ENCODE results near the gene VWA5B1.

The VWA5B1 gene

GRCh38 chr1:20311289-20311688 lies 20.6 kb downstream of the VWA5B1 start:
- Histone ChIP-seq H3K4me1 (ENCODE audit: control insufficient read depth, insufficient read depth, low read length) (no peaks in the 10 kb centered on the region), H3K36me3 (ENCODE audit: control insufficient read depth, insufficient read depth, low read length) (no peaks in the 10 kb centered on the region), H3K27me3 (ENCODE audit: control insufficient read depth, insufficient read depth, low read length) (peaks cover 7% of the 10 kb centered on the region; the same call in 1 of the 2 replicates)

GRCh38 chr1:20312310-20312709 lies 21.6 kb downstream of the VWA5B1 start:
- no peaks in the 10 kb centered on the region for H3K36me3 ChIP-seq (ENCODE audit: control insufficient read depth, insufficient read depth, low read length)
- no peaks in the 10 kb centered on the region for H3K9me3 ChIP-seq (ENCODE audit: control insufficient read depth, insufficient read depth, low read depth, low read length)
- H3K27me3 ChIP-seq (ENCODE audit: control insufficient read depth, insufficient read depth, low read length): peaks cover 7% of the 10 kb centered on the region; the same call in 1 of the 2 replicates
- no peak overlapping the region for H3K27ac ChIP-seq (ENCODE audit: low read depth, low read length)
- H3K4me3 ChIP-seq (ENCODE audit: low read depth, low read length): no peak overlapping the region
- no peaks in the 10 kb centered on the region for H3K4me1 ChIP-seq (ENCODE audit: control insufficient read depth, insufficient read depth, low read length)
- H3K9ac ChIP-seq (ENCODE audit: low read length): no peak overlapping the region

More at GRCh38 chr1:20311289-20311688, 20.6 kb downstream of the VWA5B1 start:
- Histone ChIP-seq H3K27ac (ENCODE audit: low read depth, low read length) (no peak overlapping the region), H3K9ac (ENCODE audit: low read length) (no peak overlapping the region), H3K4me3 (ENCODE audit: low read depth, low read length) (no peak overlapping the region), H3K9me3 (ENCODE audit: control insufficient read depth, insufficient read depth, low read depth, low read length) (no peaks in the 10 kb centered on the region)

- Histone ChIP-seq H3K36me3 (ENCODE audit: control insufficient read depth, insufficient read depth, low read length) (no peaks in the 10 kb centered on the region), H3K9me3 (ENCODE audit: control insufficient read depth, insufficient read depth, low read depth, low read length) (no peaks in the 10 kb centered on the region), H3K4me3 (ENCODE audit: low read depth, low read length) (no peak overlapping the region), H3K4me1 (ENCODE audit: control insufficient read depth, insufficient read depth, low read length) (no peaks in the 10 kb centered on the region), H3K9ac (ENCODE audit: low read length) (no peak overlapping the region), H3K27ac (ENCODE audit: low read depth, low read length) (no peak overlapping the region), H3K27me3 (ENCODE audit: control insufficient read depth, insufficient read depth, low read length) (peaks cover 7% of the 10 kb centered on the region; the same call in 1 of the 2 replicates)
Observed at GRCh38 chr1:20312818-20313217, 22.1 kb downstream of the VWA5B1 start.

GRCh38 chr1:20317471-20317870 lies 26.8 kb downstream of the VWA5B1 start:
- Histone ChIP-seq H3K9ac (ENCODE audit: low read length) (no peak overlapping the region), H3K36me3 (ENCODE audit: control insufficient read depth, insufficient read depth, low read length) (no peaks in the 10 kb centered on the region), H3K4me3 (ENCODE audit: low read depth, low read length) (no peak overlapping the region), H3K4me1 (ENCODE audit: control insufficient read depth, insufficient read depth, low read length) (no peaks in the 10 kb centered on the region), H3K27me3 (ENCODE audit: control insufficient read depth, insufficient read depth, low read length) (peaks cover 10% of the 10 kb centered on the region; the same call in 1 of the 2 replicates), H3K9me3 (ENCODE audit: control insufficient read depth, insufficient read depth, low read depth, low read length) (no peaks in the 10 kb centered on the region), H3K27ac (ENCODE audit: low read depth, low read length) (no peak overlapping the region)

GRCh38 chr1:20318521-20318920 lies 27.8 kb downstream of the VWA5B1 start:
- Histone ChIP-seq H3K4me3 (ENCODE audit: low read depth, low read length) (no peak overlapping the region), H3K27ac (ENCODE audit: low read depth, low read length) (no peak overlapping the region), H3K4me1 (ENCODE audit: control insufficient read depth, insufficient read depth, low read length) (no peaks in the 10 kb centered on the region), H3K36me3 (ENCODE audit: control insufficient read depth, insufficient read depth, low read length) (no peaks in the 10 kb centered on the region), H3K9ac (ENCODE audit: low read length) (no peak overlapping the region), H3K27me3 (ENCODE audit: control insufficient read depth, insufficient read depth, low read length) (peaks cover 7% of the 10 kb centered on the region; the same call in 1 of the 2 replicates), H3K9me3 (ENCODE audit: control insufficient read depth, insufficient read depth, low read depth, low read length) (no peaks in the 10 kb centered on the region)

GRCh38 chr1:20318971-20319370 lies 28.3 kb downstream of the VWA5B1 start:
- H3K27ac ChIP-seq (ENCODE audit: low read depth, low read length): no peak overlapping the region
- no peaks in the 10 kb centered on the region for H3K36me3 ChIP-seq (ENCODE audit: control insufficient read depth, insufficient read depth, low read length)
- no peak overlapping the region for H3K9ac ChIP-seq (ENCODE audit: low read length)
- no peak overlapping the region for H3K4me3 ChIP-seq (ENCODE audit: low read depth, low read length)
- no peaks in the 10 kb centered on the region for H3K4me1 ChIP-seq (ENCODE audit: control insufficient read depth, insufficient read depth, low read length)
- H3K27me3 ChIP-seq (ENCODE audit: control insufficient read depth, insufficient read depth, low read length): peaks cover 3% of the 10 kb centered on the region; the same call in 1 of the 2 replicates
- no peaks in the 10 kb centered on the region for H3K9me3 ChIP-seq (ENCODE audit: control insufficient read depth, insufficient read depth, low read depth, low read length)

GRCh38 chr1:20319456-20320220 lies 29.0 kb downstream of the VWA5B1 start:
- no peak overlapping the region for H3K27ac ChIP-seq (ENCODE audit: low read depth, low read length)
- no peaks in the 10 kb centered on the region for H3K9me3 ChIP-seq (ENCODE audit: control insufficient read depth, insufficient read depth, low read depth, low read length)
- H3K4me3 ChIP-seq (ENCODE audit: low read depth, low read length): no peak overlapping the region
- peaks cover 4% of the 10 kb centered on the region; the same call in 1 of the 2 replicates for H3K27me3 ChIP-seq (ENCODE audit: control insufficient read depth, insufficient read depth, low read length)
- H3K9ac ChIP-seq (ENCODE audit: low read length): no peak overlapping the region
- no peaks in the 10 kb centered on the region for H3K36me3 ChIP-seq (ENCODE audit: control insufficient read depth, insufficient read depth, low read length)
- H3K4me1 ChIP-seq (ENCODE audit: control insufficient read depth, insufficient read depth, low read length): no peaks in the 10 kb centered on the region

GRCh38 chr1:20320704-20321103 lies 30.0 kb downstream of the VWA5B1 start:
- H3K9ac ChIP-seq (ENCODE audit: low read length): no peak overlapping the region
- no peak overlapping the region for H3K4me3 ChIP-seq (ENCODE audit: low read depth, low read length)
- H3K36me3 ChIP-seq (ENCODE audit: control insufficient read depth, insufficient read depth, low read length): no peaks in the 10 kb centered on the region
- H3K27me3 ChIP-seq (ENCODE audit: control insufficient read depth, insufficient read depth, low read length): peaks cover 6% of the 10 kb centered on the region; the same call in 1 of the 2 replicates
- no peak overlapping the region for H3K27ac ChIP-seq (ENCODE audit: low read depth, low read length)
- no peaks in the 10 kb centered on the region for H3K9me3 ChIP-seq (ENCODE audit: control insufficient read depth, insufficient read depth, low read depth, low read length)
- no peaks in the 10 kb centered on the region for H3K4me1 ChIP-seq (ENCODE audit: control insufficient read depth, insufficient read depth, low read length)

GRCh38 chr1:20321573-20321972 lies 30.9 kb downstream of the VWA5B1 start:
- H3K9ac ChIP-seq (ENCODE audit: low read length): no peak overlapping the region
- H3K4me3 ChIP-seq (ENCODE audit: low read depth, low read length): no peak overlapping the region
- no peak overlapping the region for H3K27ac ChIP-seq (ENCODE audit: low read depth, low read length)
- peaks cover 6% of the 10 kb centered on the region; the same call in 1 of the 2 replicates for H3K27me3 ChIP-seq (ENCODE audit: control insufficient read depth, insufficient read depth, low read length)
- H3K4me1 ChIP-seq (ENCODE audit: control insufficient read depth, insufficient read depth, low read length): no peaks in the 10 kb centered on the region
- H3K9me3 ChIP-seq (ENCODE audit: control insufficient read depth, insufficient read depth, low read depth, low read length): no peaks in the 10 kb centered on the region
- no peaks in the 10 kb centered on the region for H3K36me3 ChIP-seq (ENCODE audit: control insufficient read depth, insufficient read depth, low read length)

GRCh38 chr1:20322081-20322824 lies 31.6 kb downstream of the VWA5B1 start:
- H3K9ac ChIP-seq (ENCODE audit: low read length): no peak overlapping the region
- no peak overlapping the region for H3K27ac ChIP-seq (ENCODE audit: low read depth, low read length)
- no peaks in the 10 kb centered on the region for H3K4me1 ChIP-seq (ENCODE audit: control insufficient read depth, insufficient read depth, low read length)
- H3K4me3 ChIP-seq (ENCODE audit: low read depth, low read length): no peak overlapping the region
- H3K36me3 ChIP-seq (ENCODE audit: control insufficient read depth, insufficient read depth, low read length): no peaks in the 10 kb centered on the region
- no peaks in the 10 kb centered on the region for H3K9me3 ChIP-seq (ENCODE audit: control insufficient read depth, insufficient read depth, low read depth, low read length)
- peaks cover 6% of the 10 kb centered on the region; the same call in 1 of the 2 replicates for H3K27me3 ChIP-seq (ENCODE audit: control insufficient read depth, insufficient read depth, low read length)

Data from HUES6 (cell line).